Measurements from ENCODE around the gene RANBP10. TPM values are rescaled to one million over a fixed set of nuclear protein-coding genes. Genes with fewer than 3 reads are reported as not detected.

RANBP10 gene
- total RNA-seq, 2 donors from 2014 or later: 7.8 to 8.9 TPM

DNA sequence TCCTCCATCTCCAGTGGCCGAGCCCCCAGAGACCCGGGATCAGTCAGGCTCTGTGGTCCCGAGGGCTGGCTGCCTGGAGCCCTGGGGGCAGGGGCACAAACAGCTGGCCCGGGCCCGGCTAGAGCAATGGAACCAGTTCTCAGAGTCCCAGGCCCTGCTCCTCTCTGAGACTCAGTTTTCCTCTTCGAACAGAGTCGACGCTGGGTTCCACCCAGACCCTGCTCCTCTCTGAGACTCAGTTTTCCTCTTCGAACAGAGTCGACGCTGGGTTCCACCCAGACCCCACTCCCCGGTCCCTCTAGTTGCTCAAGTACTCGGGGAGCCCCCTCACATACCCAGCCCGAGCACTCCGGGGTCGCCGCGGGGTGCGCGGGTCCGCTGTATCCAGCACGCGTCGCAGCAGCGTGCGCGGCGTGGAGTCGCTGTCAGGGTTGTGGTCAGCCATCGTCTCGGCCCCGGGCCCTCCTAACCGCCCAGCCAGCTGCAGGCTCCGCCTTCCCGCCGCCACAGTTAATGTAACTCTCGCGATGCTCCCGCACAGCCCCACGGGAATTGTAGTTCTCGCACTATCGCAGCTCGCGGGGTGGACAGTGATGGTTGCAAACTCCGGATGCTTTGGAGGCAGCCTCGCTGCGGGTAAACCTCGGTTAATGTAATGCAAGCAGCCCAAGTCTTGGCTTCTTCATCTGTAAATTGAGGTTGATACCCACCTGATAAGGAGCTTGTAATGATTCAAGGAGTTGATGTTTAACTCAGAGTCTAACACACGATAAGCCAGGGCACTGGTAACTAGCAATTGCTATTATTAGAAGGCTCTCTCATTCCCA lies 27.3 kb upstream of the RANBP10 start:
- DNase-seq (ENCODE audit: low spot score): peak; percentile 96
- Histone ChIP-seq H3K27me3 (no peaks in the 10 kb centered on the region), H3K4me3 (peak overlapping the region; percentile 76 to 98), H3K36me3 (peaks cover 27% of the 10 kb centered on the region), H3K9me3 (no peaks in the 10 kb centered on the region), H3K27ac (peak overlapping the region; percentile 69 to 70), H3K4me1 (peaks cover 0 to 17% of the 10 kb centered on the region in 2 donors)
- TF ChIP-seq CTCF (IDR thresholded peaks at IDR 0.05): no peak

DNA sequence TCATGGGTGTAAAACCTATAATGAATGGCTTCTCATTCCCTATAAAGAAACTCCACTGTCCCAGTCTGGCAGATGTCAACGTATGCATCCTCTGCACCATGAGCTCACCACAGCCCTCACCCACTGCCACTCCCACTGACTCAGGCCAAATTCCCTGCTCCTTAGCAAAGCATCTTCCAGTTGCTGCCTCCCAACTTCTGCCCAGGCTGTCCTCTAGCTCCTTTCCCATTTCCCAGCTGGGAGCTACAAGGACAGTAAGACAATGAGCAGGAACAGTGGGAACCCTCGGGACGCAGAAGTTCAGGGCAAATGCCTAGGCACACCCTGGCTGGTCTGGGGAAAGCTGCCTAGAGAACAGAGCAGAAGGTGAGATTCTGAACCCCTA lies 26.7 kb upstream of the RANBP10 start:
- peaks cover 0 to 17% of the 10 kb centered on the region in 2 donors for H3K4me1 ChIP-seq
- TF ChIP-seq CTCF (IDR thresholded peaks at IDR 0.05): no peak
- peak overlapping the region; percentile 69 to 70 for H3K27ac ChIP-seq
- H3K27me3 ChIP-seq: no peaks in the 10 kb centered on the region
- no peaks in the 10 kb centered on the region for H3K9me3 ChIP-seq
- no peak for DNase-seq (ENCODE audit: low spot score)
- peak overlapping the region; percentile 76 to 98 for H3K4me3 ChIP-seq
- peaks cover 33% of the 10 kb centered on the region for H3K36me3 ChIP-seq

GRCh38 chr16:67828651-67829050 lies 22.3 kb upstream of the RANBP10 start:
- no peak for DNase-seq (ENCODE audit: low spot score)
- TF ChIP-seq CTCF (IDR thresholded peaks at IDR 0.05): no peak
- Histone ChIP-seq H3K4me1 (peaks cover 0 to 10% of the 10 kb centered on the region in 2 donors), H3K27me3 (no peaks in the 10 kb centered on the region), H3K4me3 (no peak overlapping the region), H3K36me3 (peaks cover 36% of the 10 kb centered on the region), H3K9me3 (no peaks in the 10 kb centered on the region), H3K27ac (no peak overlapping the region)

GRCh38 chr16:67825906-67826305 lies 19.5 kb upstream of the RANBP10 start:
- H3K36me3 ChIP-seq: peaks cover 32% of the 10 kb centered on the region

DNA sequence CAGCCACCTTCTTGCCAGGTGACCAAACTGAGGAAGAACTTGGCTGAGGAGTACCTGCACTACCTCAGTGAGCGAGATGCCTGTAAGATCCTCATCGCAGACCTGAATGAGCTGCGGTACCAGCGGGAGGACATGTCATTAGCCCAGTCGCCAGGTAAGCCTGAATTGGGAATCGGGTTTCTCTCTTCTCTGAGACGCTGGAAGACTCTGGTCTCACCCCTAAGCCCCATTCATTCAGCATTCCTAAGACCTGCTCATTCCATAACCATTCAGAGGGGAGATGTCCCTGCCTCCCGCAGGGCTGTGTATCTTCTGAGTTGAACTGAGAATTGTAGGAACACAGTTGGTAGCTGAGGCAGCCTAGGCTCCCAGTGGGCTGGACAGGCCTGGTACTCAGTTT lies 18.8 kb upstream of the RANBP10 start:
- Histone ChIP-seq H3K36me3 (peaks cover 24% of the 10 kb centered on the region), H3K4me3 (no peak overlapping the region), H3K27me3 (no peaks in the 10 kb centered on the region), H3K27ac (no peak overlapping the region), H3K4me1 (no peaks in the 10 kb centered on the region), H3K9me3 (no peaks in the 10 kb centered on the region)
- no peak for TF ChIP-seq CTCF (IDR thresholded peaks at IDR 0.05)
- no peak for DNase-seq (ENCODE audit: low spot score)

More at GRCh38 chr16:67825906-67826305, 19.5 kb upstream of the RANBP10 start:
- TF ChIP-seq CTCF (IDR thresholded peaks at IDR 0.05): no peak
- H3K4me1 ChIP-seq: no peaks in the 10 kb centered on the region
- DNase-seq (ENCODE audit: low spot score): no peak
- no peak overlapping the region for H3K4me3 ChIP-seq
- H3K27ac ChIP-seq: no peak overlapping the region
- no peaks in the 10 kb centered on the region for H3K9me3 ChIP-seq
- no peaks in the 10 kb centered on the region for H3K27me3 ChIP-seq

All from right atrium auricular region (tissue), 2 donors.